Erythroblast (primary cell): Measurements from ENCODE around the gene DNMT3B.

Source experiments
- DNase-seq, 2 experiments: peaks; one replicate each; lab custom pipeline; 2025; lab: John Stamatoyannopoulos, UW
- GATA1 ChIP-seq: IDR thresholded peaks from 2 replicates; pipeline ENCODE4 v1.6.1; 2011; ENCODE audit warnings: low read depth, mild to moderate bottlenecking, control low read depth, low read length, moderate library complexity
- POLR2A ChIP-seq: IDR thresholded peaks from 2 replicates; pipeline ENCODE4 v1.6.1; 2011; ENCODE audit warnings: mild to moderate bottlenecking, low read length

DNMT3B gene

DNA sequence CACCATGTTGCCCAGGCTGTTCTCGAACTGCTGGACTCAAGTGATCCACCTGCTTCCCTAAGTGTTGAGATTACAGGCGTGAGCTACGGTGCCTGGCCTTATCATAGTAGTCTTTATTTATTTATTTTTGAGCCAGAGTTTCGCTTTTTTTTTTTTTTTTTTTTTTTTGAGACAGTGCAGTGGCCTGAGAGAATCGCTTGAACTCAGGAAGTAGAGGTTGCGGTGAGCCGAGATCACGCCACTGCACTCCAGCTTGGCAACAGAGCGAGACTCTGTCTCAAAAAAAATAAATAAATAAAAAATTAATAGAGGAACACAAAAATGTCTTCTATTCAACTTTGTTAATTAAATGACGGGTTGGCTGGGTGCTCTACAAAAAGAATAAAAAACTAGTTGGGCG, 70.5 kb downstream of the DNMT3B start:
- no peak for DNase-seq
- TF ChIP-seq POLR2A (no peak), GATA1 (no peak)

DNA sequence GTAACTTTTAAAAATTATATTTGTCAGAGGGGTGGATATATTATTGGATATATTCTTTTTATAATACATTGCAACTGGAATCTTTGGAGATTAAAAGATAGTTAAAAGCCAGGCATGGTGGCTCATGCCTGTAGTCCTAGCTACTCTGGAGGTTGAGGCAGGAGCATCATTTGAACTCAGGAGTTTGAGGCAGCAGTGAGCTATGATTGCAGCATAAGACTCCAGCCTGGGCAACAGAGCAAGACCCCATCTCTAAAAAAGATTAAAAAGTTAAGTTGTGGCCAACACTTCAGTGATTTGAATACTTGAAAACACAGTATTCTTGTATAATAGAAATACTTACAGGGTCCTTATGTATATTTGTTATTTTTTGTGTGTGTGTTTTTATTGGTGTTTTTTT, 72.8 kb downstream of the DNMT3B start:
- TF ChIP-seq POLR2A (no peak), GATA1 (no peak)
- DNase-seq = no peak

DNA sequence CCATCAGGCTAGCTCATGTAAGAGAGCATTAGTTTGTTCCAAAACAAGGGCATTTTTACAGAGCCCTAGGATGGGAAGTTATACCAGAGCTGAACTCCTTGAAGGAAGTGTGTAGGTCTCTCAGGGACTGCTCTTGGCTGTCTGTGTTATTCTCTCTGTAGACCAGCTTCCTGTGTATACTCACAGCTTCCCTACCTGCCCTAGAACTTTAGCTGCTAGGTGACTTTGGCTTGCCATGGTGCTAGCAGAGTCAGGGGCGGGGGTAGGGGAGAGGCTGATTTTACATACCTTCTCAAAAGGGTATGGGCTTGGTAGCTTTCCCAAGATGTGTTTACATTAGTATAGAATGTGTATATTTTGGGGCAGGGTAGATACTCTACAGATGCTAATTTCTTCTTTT, 75.0 kb downstream of the DNMT3B start:
- DNase-seq = no peak
- TF ChIP-seq GATA1 (no peak), POLR2A (no peak)

DNA sequence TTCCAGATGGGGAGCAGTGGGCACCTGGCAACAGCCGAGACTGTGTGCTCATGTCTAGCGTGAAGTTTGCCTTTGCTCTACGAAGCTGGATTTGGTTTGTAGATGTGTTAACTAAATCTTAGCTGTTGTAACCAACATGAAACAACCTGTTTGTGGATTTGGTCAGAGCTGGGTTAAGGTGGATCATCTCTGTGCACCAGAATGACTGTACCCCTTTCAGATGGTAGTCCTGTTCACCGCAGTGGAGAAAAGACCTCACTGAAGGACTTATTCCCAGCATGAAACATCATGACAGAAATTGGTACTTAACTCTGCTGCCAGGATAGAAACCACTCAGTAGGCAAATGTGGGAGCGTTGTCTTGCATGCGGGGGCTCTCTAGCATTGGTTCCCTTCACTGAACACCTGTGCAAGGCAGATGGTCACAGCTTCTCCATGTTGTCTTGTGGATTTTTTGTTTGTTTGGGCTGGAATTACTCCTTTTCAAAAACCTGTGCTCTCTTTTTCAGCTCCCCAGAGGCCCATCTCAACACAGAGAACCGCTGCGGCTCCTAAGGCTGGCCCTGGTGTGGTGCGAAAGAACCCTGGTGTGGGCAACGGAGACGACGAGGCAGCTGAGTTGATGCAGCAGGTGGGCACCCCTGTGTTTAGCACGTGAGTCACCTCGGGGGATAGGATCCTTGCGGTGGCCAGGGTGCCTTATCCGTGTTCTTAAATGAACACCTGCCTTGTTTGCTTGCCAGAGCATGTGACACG, 77.2 kb downstream of the DNMT3B start:
- DNase-seq = no peak
- TF ChIP-seq POLR2A (no peak), GATA1 (no peak)

DNA sequence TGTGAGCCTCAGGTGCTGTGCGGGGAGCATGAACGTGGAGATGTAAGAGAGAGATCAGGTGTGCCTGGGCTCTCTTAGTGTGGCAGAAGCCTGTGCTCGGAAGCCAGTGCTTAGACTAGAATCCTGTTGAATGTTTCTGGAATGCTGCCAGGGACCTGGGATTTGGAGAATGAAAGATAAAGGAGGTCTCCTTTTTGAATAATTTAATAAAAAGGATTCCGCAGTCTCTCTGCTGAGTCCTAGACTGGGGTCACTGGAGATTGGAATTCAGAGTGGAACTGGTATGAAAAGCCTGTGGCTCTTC, 77.7 kb downstream of the DNMT3B start:
- no peak for TF ChIP-seq POLR2A
- no peak for TF ChIP-seq GATA1
- no peak for DNase-seq

DNA sequence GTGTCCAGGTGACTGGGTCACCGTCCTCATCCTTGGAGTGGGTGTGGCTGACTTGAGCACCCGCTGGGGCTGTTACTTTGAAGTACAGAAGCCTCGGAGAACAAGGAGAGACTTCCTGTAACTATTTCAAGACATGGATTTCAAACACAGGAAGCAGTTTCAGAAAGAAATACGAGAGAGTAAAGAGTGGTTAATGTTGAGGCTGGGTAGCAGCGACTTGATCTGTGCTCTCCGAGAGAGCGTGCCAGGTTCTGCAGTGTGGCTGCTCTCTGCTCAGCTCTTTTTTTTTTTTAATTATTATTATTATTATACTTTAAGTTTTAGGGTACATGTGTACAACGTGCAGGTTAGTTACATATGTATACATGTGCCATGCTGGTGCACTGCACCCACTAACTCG, 79.0 kb downstream of the DNMT3B start:
- no peak for DNase-seq
- TF ChIP-seq GATA1 (no peak), POLR2A (no peak)

DNA sequence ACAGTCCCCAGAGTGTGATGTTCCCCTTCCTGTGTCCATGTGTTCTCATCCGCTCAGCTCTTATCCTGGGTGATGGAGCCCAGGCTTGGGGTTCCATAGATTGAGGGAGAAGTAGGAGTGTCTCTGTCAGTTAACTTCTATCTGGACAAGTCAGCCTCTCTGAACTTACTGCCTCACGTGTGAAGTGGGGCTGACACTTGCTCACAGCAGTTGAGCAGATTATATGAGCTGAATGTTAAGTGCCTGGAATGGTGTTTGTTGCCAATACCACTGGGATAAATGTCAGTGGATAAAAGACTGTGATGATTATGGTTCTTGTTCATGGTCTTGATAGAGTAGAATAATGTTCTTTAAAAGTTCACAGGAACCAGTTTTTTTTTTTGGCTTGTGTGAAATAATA, 79.4 kb downstream of the DNMT3B start:
- DNase-seq = no peak
- TF ChIP-seq GATA1 (no peak), POLR2A (no peak)

DNA sequence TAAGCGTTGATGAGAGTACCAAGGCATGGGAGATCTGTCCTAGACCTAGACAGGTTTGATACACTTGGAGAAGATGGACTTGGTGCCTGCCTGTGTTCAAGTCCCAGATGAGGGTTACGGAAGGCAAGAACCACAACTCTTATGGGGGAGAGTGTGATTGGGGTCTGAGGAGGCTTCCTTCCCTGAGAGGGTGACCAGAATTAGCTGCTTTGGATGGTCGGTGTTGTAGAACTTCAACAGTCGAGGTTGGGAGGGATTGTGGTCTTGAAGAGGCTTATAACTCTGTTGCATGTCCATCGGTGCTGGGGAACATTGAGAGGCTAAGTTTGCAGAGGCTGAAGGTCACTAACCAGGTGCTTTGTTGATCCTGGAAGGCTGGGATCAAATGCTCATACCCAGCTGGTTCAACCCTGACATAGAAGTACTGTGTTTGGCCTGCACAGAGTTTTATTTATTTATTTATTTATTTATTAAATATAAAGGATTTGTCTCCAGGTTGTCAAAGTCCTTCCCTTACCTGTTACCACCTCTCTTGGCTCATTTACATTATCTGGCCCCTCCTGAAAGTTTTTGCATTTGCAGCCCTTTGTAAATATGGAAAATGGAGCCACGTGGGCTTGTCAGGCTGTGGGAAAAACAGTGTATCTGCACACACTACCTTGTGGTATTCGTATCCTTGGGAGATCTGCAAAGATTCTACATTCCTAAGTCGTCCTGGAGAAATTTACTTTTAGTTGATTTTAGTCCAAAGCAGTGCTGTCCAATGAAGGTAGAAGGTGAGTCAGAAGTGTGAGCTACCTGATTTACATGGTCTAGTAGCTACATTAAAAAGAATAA, 80.7 kb downstream of the DNMT3B start:
- TF ChIP-seq GATA1 (no peak), POLR2A (no peak)
- DNase-seq = no peak

DNA sequence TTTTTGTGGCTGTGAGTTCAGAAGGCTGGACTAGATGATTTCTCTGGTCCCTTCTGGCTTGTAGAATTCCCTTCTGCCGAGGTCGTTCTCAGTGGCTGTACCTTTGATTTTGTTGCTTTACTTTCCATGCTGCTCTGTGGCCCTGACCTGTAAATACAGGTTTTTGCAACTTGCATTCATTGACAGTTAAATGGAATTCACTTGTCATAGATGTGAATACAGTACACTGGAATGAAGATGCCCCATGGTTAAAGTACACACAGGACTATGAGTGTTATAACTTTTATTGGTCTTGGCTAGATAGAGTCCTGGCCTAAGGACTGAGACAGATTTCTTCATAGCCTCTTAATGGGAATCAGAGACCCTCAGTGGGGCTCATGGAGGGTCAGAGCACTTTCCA, 83.6 kb downstream of the DNMT3B start:
- DNase-seq = no peak
- no peak for TF ChIP-seq GATA1
- TF ChIP-seq POLR2A = no peak

DNA sequence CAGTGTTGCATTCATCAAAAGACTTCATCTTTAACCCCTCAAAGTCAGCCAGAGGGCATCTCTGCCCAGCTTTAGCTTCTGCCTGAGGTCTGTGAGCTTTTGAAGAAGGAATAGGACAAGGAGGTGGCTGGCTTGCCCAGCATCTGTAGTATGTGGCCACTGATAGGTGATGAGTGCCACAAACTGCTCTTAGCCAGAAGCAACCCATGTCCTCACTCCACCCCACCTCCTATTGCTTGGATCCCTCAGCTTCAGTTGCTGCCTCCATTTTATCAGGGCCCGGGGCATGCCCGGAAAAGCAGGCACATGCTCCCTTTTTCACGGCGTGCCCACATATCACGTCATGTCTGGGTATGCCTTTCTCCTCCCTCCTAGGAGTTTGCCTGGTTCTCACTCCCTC, 84.7 kb downstream of the DNMT3B start:
- no peak for TF ChIP-seq POLR2A
- no peak for TF ChIP-seq GATA1
- DNase-seq = no peak

DNA sequence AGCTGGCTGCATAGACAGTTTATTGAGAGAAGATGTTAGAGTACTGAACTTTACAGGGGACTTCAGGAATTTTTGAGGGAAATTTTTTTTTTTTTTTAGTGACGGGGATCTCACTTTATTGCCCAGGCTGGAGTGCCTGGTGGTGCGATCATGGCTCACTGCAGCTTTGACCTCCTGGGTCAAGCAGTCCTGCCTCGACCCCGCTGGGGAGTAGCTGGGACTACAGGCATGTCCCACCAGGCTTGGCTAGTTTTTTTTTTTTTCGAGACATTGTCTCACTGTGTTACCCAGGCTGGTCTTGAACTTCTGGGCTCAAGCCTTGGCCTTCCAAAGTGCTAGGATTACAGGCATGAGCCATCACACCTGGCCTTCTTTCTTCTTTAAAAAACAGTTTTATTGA, 85.8 kb downstream of the DNMT3B start:
- TF ChIP-seq GATA1 = no peak
- no peak for DNase-seq

DNA sequence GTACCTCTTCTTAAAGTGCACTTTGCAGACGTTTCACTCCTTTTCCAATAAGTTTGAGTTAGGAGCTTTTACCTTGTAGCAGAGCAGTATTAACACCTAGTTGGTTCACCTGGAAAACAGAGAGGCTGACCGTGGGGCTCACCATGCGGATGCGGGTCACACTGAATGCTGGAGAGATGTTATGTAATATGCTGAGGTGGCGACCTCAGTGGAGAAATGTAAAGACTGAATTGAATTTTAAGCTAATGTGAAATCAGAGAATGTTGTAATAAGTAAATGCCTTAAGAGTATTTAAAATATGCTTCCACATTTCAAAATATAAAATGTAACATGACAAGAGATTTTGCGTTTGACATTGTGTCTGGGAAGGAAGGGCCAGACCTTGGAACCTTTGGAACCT, 86.7 kb downstream of the DNMT3B start:
- DNase-seq = no peak
- TF ChIP-seq GATA1 = no peak

DNA sequence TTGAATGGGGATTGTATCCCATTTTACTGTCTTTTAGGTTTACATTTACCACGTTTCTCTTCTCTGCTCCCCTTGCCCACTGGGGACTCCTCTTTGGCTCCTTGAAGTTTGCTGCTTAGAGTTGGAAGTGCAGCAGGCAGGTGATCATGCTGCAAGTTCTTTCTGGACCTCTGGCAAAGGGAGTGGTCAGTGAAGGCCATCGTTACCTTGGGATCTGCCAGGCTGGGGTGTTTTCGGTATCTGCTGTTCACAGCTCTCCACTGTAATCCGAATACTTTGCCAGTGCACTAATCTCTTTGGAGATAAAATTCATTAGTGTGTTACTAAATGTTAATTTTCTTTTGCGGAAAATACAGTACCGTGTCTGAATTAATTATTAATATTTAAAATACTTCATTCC, 87.4 kb downstream of the DNMT3B start:
- no peak for DNase-seq
- TF ChIP-seq GATA1 (no peak), POLR2A (no peak)

DNA sequence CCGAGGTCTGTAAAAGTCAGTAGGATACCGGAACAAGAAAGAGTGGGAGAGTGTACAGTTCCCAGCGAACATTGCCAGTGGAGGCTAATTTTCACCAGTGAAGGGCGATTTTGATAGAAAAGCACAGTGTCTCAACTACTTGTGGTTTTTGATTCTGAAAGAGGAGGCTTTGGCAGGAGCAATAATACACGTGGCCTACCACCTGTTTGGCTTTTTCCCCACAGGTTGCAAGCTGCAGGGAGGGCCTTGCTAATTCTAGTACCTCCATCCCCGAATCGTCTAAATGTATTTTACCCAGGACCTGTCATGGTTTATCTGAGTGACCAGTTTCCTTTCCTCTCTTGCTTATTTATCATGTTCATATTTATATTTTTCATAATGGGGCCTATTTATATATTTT, 93.2 kb downstream of the DNMT3B start:
- TF ChIP-seq POLR2A = no peak
- no peak for TF ChIP-seq GATA1

DNA sequence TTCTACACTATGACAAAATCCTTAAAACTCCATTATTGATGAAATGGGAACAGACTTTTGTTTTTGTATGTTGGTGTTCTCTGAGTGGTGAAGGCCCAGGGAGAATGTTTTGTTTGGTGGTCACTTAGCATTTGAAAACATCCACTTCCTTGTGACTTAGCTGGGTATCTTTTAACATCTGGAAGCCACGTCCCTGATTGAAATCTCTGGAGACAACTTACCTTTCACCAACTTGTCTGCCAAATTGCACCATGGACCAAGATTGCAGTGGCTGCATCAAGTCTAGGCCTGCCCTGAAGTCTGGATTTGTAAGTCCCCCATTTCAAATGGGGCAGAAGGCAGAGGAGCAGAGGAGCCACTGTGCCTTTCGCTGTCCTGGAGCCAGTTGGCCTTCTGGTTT, 96.0 kb downstream of the DNMT3B start:
- TF ChIP-seq POLR2A = no peak
- no peak for TF ChIP-seq GATA1
- no peak for DNase-seq

More for the DNA sequence above, 93.2 kb downstream of the DNMT3B start:
- no peak for DNase-seq
